Suprapubic skin (tissue), 4 donors: ENCODE measurements around the gene NEU1.

Source experiments
- CTCF ChIP-seq, 2 donors: fragments of 200-600 bp in 1 of 2; fragments of 450-650 bp in 1 of 2; sonication (generic) in 1 of 2; IDR thresholded peaks; one replicate each; pipeline ENCODE4 v1.5.1; 2016 to 2019; ENCODE audit warnings: antibody characterized with exemption in 2 of 2, mild to moderate bottlenecking in 1 of 2, moderate library complexity in 1 of 2
- EP300 ChIP-seq: sonication (generic); formaldehyde crosslinking; IDR thresholded peaks from one replicate; pipeline ENCODE4 v1.6.1; 2017; ENCODE audit warnings: antibody characterized with exemption
- POLR2A ChIP-seq, 2 donors: fragments of 450-650 bp; IDR thresholded peaks; one replicate each; pipeline ENCODE4 v1.6.1; 2017; ENCODE audit warnings: antibody characterized with exemption in 2 of 2, mild to moderate bottlenecking in 2 of 2, moderate library complexity in 2 of 2
- POLR2AphosphoS5 ChIP-seq, 3 donors: sonication (generic); formaldehyde crosslinking; IDR thresholded peaks; one replicate each; pipeline ENCODE4 v1.6.1; 2017; ENCODE audit warnings: antibody characterized with exemption in 3 of 3

- TF ChIP-seq POLR2A (IDR thresholded peaks at IDR 0.05) (no peak), CTCF (IDR thresholded peaks at IDR 0.05) (no peak), POLR2AphosphoS5 (IDR thresholded peaks at IDR 0.05) (no peak), EP300 (no peak)
Observed at GRCh38 chr6:31836047-31836473, 26.6 kb downstream of the NEU1 start.
